Stimulated activated naive CD8-positive, alpha-beta T cell treated with anti-CD3 and anti-CD28 coated beads, Interleukin-15, Interleukin-2, amounts not matched to agents 100 ng/mL and 50 ng/mL, for 24 hours (primary cell): ENCODE results near the gene RHOF.

Experiments used
- H3K27ac Mint-ChIP-seq: one replicate; pipeline ENCODE4 v1.8.0; 2021; ENCODE audit warnings: mild to moderate bottlenecking, mixed read lengths
- H3K27me3 Mint-ChIP-seq: one replicate; pipeline ENCODE4 v1.8.0; 2021; ENCODE audit warnings: mixed read lengths
- H3K36me3 Mint-ChIP-seq: one replicate; pipeline ENCODE4 v1.8.0; 2021; ENCODE audit warnings: low read depth, mixed read lengths
- H3K4me1 Mint-ChIP-seq: one replicate; pipeline ENCODE4 v1.8.0; 2021; ENCODE audit warnings: low read depth, mixed read lengths
- H3K4me3 Mint-ChIP-seq: one replicate; pipeline ENCODE4 v1.8.0; 2021; ENCODE audit warnings: mild to moderate bottlenecking, mixed read lengths
- H3K9me3 Mint-ChIP-seq: one replicate; pipeline ENCODE4 v1.8.0; 2021; ENCODE audit warnings: mixed read lengths

Gene RHOF

GRCh38 chr12:121811434-121812319 is 18.2 kb upstream of the RHOF start:
- Mint-ChIP-seq H3K36me3 (peaks cover 38% of the 10 kb centered on the region), H3K27ac (peak overlapping the region; percentile 81), H3K4me1 (peaks cover 36% of the 10 kb centered on the region), H3K4me3 (peak overlapping the region; percentile 84), H3K27me3 (no peaks in the 10 kb centered on the region), H3K9me3 (no peaks in the 10 kb centered on the region)

GRCh38 chr12:121810833-121811433 is 17.4 kb upstream of the RHOF start:
- Mint-ChIP-seq H3K4me1 (peaks cover 44% of the 10 kb centered on the region), H3K27me3 (no peaks in the 10 kb centered on the region), H3K36me3 (peaks cover 38% of the 10 kb centered on the region), H3K9me3 (no peaks in the 10 kb centered on the region), H3K4me3 (peak overlapping the region; percentile 84), H3K27ac (peak overlapping the region; percentile 81)

DNA sequence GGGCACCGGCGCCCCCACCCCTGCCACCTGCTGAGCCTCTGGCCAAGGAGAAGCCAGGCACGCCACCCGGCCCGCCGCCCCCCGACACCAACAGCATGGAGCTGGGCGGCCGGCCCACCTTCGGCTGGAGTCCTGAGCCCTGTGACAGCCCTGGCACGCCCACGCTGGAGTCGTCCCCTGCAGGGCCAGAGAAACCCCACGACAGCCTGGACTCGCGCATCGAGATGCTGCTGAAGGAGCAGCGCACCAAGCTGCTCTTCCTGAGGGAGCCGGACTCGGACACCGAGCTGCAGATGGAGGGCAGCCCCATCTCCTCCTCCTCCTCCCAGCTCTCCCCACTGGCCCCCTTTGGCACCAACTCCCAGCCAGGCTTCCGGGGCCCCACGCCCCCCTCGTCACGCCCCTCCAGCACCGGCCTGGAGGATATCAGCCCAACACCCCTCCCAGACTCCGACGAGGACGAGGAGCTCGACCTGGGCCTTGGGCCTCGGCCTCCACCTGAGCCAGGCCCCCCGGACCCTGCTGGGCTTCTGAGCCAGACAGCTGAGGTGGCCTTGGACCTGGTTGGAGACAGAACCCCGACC is 16.8 kb upstream of the RHOF start:
- Mint-ChIP-seq H3K27me3 (no peaks in the 10 kb centered on the region), H3K4me3 (peak overlapping the region; percentile 84), H3K27ac (no peak overlapping the region), H3K36me3 (peaks cover 39% of the 10 kb centered on the region), H3K4me1 (peaks cover 47% of the 10 kb centered on the region), H3K9me3 (no peaks in the 10 kb centered on the region)

DNA sequence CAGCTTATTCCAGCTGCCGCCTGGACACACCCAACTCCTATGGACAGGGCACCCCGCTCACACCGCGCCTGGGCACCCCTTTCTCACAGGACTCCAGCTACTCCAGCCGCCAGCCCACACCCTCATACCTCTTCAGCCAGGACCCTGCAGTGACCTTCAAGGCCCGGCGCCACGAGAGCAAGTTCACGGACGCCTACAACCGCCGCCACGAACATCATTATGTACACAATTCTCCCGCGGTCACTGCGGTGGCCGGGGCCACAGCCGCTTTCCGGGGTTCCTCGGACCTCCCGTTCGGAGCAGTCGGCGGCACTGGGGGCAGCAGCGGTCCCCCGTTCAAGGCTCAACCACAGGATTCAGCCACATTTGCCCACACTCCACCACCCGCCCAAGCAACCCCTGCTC is 16.2 kb upstream of the RHOF start:
- H3K4me3 Mint-ChIP-seq = no peak overlapping the region
- H3K4me1 Mint-ChIP-seq = peaks cover 47% of the 10 kb centered on the region
- peaks cover 37% of the 10 kb centered on the region for H3K36me3 Mint-ChIP-seq

GRCh38 chr12:121808623-121809022 is 15.1 kb upstream of the RHOF start:
- Mint-ChIP-seq H3K36me3 (peaks cover 35% of the 10 kb centered on the region), H3K27ac (no peak overlapping the region), H3K4me1 (peaks cover 44% of the 10 kb centered on the region), H3K4me3 (no peak overlapping the region), H3K27me3 (no peaks in the 10 kb centered on the region), H3K9me3 (no peaks in the 10 kb centered on the region)

More for the DNA sequence above, 16.2 kb upstream of the RHOF start:
- no peak overlapping the region for H3K27ac Mint-ChIP-seq
- H3K27me3 Mint-ChIP-seq = no peaks in the 10 kb centered on the region
- H3K9me3 Mint-ChIP-seq = no peaks in the 10 kb centered on the region

DNA sequence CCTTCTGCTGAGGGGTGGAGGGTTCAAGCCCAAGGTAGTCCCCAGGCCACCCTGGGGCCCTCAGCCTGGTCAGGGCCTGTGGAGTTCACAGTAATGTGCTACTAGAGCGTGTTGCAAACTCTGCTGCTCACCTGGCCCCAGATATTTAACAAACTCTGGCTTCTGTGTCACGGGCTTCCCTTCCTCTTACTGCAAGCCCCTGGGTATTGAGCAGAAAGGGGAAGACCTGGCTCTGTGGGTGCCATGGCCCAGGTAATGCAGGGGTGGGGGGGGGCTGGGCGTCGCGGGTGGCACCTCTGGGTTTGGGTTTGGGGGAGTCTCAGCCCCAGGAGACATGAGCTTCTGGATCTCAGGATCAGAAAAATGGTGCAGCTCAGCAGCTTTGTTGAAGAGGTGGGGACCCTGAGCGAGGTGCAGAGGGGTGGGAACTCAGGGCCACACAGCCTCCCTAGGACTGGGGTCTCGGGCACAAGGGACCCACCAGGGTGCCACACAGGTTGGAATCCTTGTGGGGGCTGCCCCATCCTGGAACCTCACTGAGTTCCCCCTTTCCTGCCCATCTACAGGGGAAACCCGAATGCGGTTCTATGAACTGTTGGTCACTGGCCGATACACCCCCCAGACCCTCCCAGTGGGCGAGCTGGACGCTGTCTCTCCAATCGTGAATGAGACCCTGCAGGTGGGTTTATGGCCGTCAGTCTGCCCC is 14.3 kb upstream of the RHOF start:
- Mint-ChIP-seq H3K4me3 (peak overlapping the region; percentile 90), H3K27me3 (no peaks in the 10 kb centered on the region), H3K4me1 (peaks cover 39% of the 10 kb centered on the region), H3K9me3 (no peaks in the 10 kb centered on the region), H3K27ac (no peak overlapping the region), H3K36me3 (peaks cover 28% of the 10 kb centered on the region)

GRCh38 chr12:121806546-121807423 is 13.3 kb upstream of the RHOF start:
- H3K27me3 Mint-ChIP-seq = no peaks in the 10 kb centered on the region
- H3K36me3 Mint-ChIP-seq = peaks cover 28% of the 10 kb centered on the region
- H3K9me3 Mint-ChIP-seq = no peaks in the 10 kb centered on the region
- H3K4me3 Mint-ChIP-seq = peak overlapping the region; percentile 90
- H3K4me1 Mint-ChIP-seq = peaks cover 37% of the 10 kb centered on the region
- H3K27ac Mint-ChIP-seq = peak overlapping the region; percentile 90

DNA sequence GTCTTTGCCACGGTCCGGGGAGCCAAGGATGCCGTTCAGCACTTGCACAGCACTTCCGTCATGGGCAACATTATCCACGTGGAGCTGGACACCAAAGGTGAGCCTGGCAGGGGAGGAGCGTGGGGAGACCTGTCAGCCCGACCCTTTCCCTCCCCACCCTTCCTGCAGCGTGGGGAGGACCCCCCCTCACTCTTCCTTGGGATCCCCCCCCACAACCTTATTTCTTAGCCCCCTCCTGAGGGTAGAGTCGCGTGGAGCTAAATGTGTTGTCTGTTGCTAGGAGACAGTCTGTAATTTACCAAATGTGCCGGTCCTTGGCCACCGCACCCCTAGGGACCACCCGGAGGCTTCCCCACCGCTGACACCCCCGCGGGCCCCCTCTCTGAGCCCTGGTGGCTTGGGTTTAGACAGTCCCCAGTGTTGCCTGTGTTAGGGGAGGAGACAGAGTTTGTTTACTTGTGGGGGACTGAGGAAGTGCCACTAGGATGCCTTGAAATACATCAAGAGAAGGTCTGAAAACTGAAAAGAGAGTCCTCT is 12.6 kb upstream of the RHOF start:
- peak overlapping the region; percentile 90 for H3K27ac Mint-ChIP-seq
- H3K36me3 Mint-ChIP-seq = peaks cover 34% of the 10 kb centered on the region
- peak overlapping the region; percentile 90 for H3K4me3 Mint-ChIP-seq
- peaks cover 36% of the 10 kb centered on the region for H3K4me1 Mint-ChIP-seq
- H3K9me3 Mint-ChIP-seq = no peaks in the 10 kb centered on the region
- H3K27me3 Mint-ChIP-seq = no peaks in the 10 kb centered on the region

- Mint-ChIP-seq H3K36me3 (peaks cover 28% of the 10 kb centered on the region), H3K9me3 (no peaks in the 10 kb centered on the region), H3K4me1 (peaks cover 31% of the 10 kb centered on the region), H3K27ac (peak overlapping the region; percentile 90), H3K27me3 (no peaks in the 10 kb centered on the region), H3K4me3 (peak overlapping the region; percentile 90)
Observed at GRCh38 chr12:121805171-121806008, 11.9 kb upstream of the RHOF start.

DNA sequence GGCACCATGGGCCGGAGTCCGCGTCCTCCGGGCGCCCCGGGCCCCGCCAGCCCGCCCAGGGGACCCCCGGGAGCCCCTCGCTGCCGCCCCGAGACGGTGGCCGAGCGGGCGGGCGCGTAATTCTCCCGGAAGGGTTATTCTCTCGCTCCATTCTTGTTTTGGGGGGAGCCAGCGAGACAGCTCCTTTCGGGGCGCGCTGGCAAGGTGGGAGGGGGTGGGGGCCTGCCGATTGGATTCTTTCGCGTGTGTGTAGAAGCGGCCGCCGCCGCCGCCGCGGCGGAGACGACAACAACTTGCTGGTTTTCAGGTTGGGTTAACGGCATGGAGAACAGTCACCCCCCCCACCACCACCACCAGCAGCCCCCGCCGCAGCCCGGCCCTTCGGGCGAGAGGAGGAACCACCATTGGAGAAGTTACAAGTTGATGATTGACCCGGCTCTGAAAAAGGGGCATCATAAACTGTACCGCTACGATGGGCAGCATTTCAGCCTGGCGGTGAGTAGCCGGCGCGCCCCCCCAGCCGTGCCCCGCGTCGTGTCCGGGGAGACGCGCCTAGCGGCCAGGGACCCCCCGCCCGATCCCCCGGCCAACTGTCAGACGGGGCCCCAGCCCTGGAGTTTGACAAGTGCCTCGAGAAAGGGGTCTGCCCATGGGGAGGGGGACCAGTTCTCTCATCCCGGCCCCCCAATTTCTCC is 11.1 kb upstream of the RHOF start:
- Mint-ChIP-seq H3K4me1 (peaks cover 31% of the 10 kb centered on the region), H3K36me3 (peaks cover 26% of the 10 kb centered on the region), H3K27ac (peak overlapping the region; percentile 93), H3K27me3 (no peaks in the 10 kb centered on the region), H3K4me3 (peak overlapping the region; percentile 90), H3K9me3 (no peaks in the 10 kb centered on the region)

DNA sequence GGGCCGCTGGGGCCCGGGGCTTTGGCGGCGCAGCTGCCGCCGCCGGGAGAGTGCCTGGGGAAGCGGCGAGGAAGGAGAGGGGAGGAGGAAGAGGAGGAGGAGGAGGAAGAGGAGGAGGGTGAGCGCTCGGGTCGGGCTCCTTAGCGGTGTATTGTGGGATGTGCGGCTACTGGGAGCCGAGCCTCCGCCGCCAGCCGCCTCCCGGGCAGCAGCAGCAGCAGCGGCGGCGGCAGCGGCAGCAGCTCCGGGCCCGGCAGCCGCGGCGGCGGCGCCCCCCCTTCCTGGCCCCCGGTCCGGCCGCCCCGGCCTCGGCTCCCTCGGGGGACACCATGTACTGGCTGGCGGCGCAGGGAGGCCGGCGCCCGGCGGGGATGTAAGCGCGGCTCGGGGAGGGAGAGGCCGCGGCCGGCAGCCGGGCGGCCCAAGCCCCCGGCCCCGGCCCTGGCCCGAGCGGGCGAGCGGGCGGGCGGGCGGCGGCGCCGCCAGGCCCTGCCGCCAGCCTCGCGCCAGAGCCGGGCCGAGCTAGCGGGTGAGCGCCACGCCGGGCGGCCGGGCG is 10.5 kb upstream of the RHOF start, which contains the start of gene SETD1B:
Gene SETD1B (plus strand): TSS at position 149 of the 556 bp plus-strand sequence. CDS start 729 bp downstream, outside the sequence.
- H3K4me3 Mint-ChIP-seq = peak within 1 kb of the TSS; percentile 90
- H3K9me3 Mint-ChIP-seq = no peaks in the 10 kb centered on the region
- peak within 1 kb of the TSS; percentile 98 for H3K27ac Mint-ChIP-seq
- H3K4me1 Mint-ChIP-seq = peaks cover 36% of the 10 kb centered on the region
- H3K36me3 Mint-ChIP-seq = peaks cover 23% of the 10 kb centered on the region
- no peaks in the 10 kb centered on the region for H3K27me3 Mint-ChIP-seq

DNA sequence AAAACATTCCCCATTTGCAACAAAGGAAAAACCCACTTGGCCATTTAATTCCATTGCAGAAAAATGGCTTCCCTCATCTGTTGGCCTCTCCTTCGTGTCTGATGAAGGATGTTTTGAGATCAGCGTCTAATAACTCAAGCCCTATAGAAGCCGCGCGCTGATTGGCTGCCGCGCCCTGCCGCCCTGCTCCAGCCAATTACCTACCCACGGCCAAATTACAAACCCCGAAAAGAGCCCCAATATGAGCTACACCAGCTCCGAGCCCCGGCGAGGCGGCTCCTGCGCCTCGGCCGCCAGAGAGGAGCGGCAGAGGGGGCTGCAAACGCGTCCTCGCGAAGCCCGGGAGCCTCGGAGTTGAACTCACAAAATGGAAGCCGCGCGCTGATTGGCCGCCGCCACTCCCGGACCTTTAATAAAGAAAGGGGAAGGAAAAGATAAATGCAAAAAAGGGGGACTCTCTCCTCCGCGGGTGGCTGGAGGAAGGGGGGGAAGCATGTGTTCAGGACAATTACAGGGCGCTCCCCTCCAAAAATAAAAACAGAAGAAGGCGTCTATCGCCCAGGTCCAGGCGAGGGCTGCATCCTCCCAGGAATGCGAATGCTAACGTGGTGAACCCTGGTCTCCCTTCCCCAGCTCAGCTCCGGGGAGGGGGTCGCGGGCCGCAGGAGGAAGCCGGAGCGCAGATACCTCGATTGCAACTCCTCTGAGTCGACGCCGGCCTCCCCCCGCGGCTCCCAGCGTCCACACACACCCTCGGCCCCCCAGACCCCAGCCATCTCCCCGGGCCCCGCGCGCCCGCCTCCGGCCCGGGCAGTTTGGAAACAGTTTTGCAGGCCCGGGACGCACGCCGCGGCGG is 9.6 kb upstream of the RHOF start:
- no peaks in the 10 kb centered on the region for H3K27me3 Mint-ChIP-seq

More for the DNA sequence above, 9.6 kb upstream of the RHOF start:
- Mint-ChIP-seq H3K36me3 (peaks cover 26% of the 10 kb centered on the region), H3K4me3 (peak overlapping the region; percentile 88), H3K27ac (peak overlapping the region; percentile 98), H3K4me1 (peaks cover 40% of the 10 kb centered on the region), H3K9me3 (no peaks in the 10 kb centered on the region)
